Psoas muscle (tissue), 8 donors: ENCODE measurements around the gene CDK5. TPM values are rescaled to one million over a fixed set of nuclear protein-coding genes. Genes with fewer than 3 reads are reported as not detected.

Experiments
- ATAC-seq, 4 donors: fragments of 200-7000 bp; cut with Tn5 transposase; one replicate each; pipeline ENCODE4 v1.9.1; 2020; ENCODE audit warnings: moderate library complexity in 3 of 4, mild to moderate bottlenecking in 2 of 4
- DNase-seq, 2 donors: peaks; one replicate each; pipeline ENCODE4 v3.0.0-alpha.2; 2020
- H3K27ac ChIP-seq: fragments of 200-600 bp; one replicate; pipeline ENCODE4 v1.8.0; 2022
- H3K27me3 ChIP-seq, 3 donors: fragments of 200-600 bp in 1 of 3; one replicate each; pipeline versions ENCODE4 v1.6.1 to v1.8.0; 2013 to 2022; ENCODE audit warnings: low read length in 2 of 3, mild to moderate bottlenecking in 2 of 3, moderate library complexity in 1 of 3; ENCODE audit not compliant: insufficient read depth in 3 of 3
- H3K36me3 ChIP-seq, 2 donors: fragments of 200-600 bp in 1 of 2; one replicate each; pipeline versions ENCODE4 v1.6.1 to v1.8.0; 2013 to 2022; ENCODE audit warnings: low read depth in 1 of 2, mild to moderate bottlenecking in 1 of 2, moderate library complexity in 1 of 2; ENCODE audit not compliant: insufficient read depth in 1 of 2
- H3K4me1 ChIP-seq: fragments of 200-600 bp; one replicate; pipeline ENCODE4 v1.8.0; 2022
- H3K4me3 ChIP-seq: fragments of 200-600 bp; one replicate; pipeline ENCODE4 v1.8.0; 2022; ENCODE audit warnings: mild to moderate bottlenecking
- H3K9me3 ChIP-seq: fragments of 200-600 bp; one replicate; pipeline ENCODE4 v1.8.0; 2022
- WGBS, 3 donors: extraction: QIAGEN DNeasy Blood & Tissue Kit; methylation state at CpG; one replicate each; pipeline versions ENCODE4 v1.1.6 to v1.1.7; 2013; 5-methylcytosine and 5-hydroxymethylcytosine counted together
- intact Hi-C, 2 donors: fragments of 100-400 bp; cut with DNase I; formaldehyde crosslinking; loops; one replicate each; pipeline versions ENCODE4 v1.11.0 to v1.14.2; 2022
- polyA plus RNA-seq, 3 donors: library from polyadenylated mRNA; stranded (reverse); fragments of 200-250 nt; gene quantifications; one replicate each; pipeline ENCODE4 v1.2.3, GENCODE V29; 2013
- total RNA-seq, 4 donors: library from RNA; stranded (reverse); fragmentation: NEBNext Ultra II Directional in 2 of 4; extraction: Animal tissue kit (Norgen Biotek cat#: 25700) in 2 of 4; gene quantifications; one replicate each; pipeline versions ENCODE4 v1.2.1 to v1.2.4, GENCODE V29; 2021 to 2023
- TF ChIP-seq, protein P1 (sequence below): fragments of 200-600 bp; IDR thresholded peaks from one replicate; pipeline ENCODE4 v1.8.0; 2022; ENCODE audit warnings: antibody characterized with exemption
- donor health status: healthy with polysubstance abuse.
- donor health status: DM: no; HTN: no; CAD: no; lungs with moderate emphysema.
- donor health status: Bipolar disorder and iron deficiency.
- donor health status: healthy.
- donor health status: DM: yes; HTN: yes; CAD: no.
- donor health status: DM: no; HTN: no; CAD: no.
- donor health status: DM: no; HTN: no; CAD: no.
- donor health status: DM: yes; HTN: yes; CAD: no.

The CDK5 gene
- total and polyA plus RNA-seq, 7 donors, result 3.8 to 15.2 (median 5.8) TPM

DNA sequence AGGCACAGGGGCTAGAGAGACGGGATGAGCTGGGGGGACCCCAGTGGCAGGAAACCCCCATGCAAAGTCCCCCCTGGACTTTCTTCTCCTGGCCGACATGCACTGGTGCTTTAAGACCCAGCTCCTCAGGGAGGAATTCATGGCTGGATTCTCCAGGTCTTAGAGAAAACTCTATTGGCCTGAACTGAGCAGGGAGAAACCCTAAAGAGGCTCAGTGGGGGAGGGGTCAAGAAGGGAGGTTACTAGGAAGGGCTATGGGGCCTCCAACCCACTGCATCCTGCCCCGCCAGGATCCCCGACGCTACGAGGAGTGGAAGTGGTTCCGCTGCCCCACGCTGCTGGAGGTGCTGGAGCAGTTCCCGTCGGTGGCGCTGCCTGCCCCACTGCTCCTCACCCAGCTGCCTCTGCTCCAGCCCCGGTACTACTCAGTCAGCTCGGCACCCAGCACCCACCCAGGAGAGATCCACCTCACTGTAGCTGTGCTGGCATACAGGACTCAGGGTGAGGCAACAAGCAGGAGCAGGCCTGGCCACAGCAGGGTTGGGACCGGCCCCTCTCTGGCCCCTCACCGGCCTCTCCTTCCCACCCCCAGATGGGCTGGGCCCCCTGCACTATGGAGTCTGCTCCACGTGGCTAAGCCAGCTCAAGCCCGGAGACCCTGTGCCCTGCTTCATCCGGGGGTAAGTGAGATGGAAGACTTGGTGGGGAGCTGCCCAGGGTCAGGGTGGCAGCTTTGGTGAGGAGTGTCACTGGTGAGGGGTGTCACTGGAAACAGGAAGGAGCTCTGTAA is 47.2 kb downstream of the CDK5 start:
- DNase-seq (no peak), ATAC-seq (no peak)
- Histone ChIP-seq H3K4me3 (no peak overlapping the region), H3K27ac (no peak overlapping the region), H3K27me3 (peaks cover 0 to 62% (median 21%) of the 10 kb centered on the region in 3 donors), H3K4me1 (no peaks in the 10 kb centered on the region), H3K9me3 (no peaks in the 10 kb centered on the region), H3K36me3 (no peaks in the 10 kb centered on the region)
- 38 to 49% (median 43%) methylated on average over 14 to 18 of the region's 18 CpGs for WGBS, 3 donors
- intact Hi-C loops, result loop anchor here in 1 of 2 donors (5.0 kb wide), 1 partner anchor 102 kb away; no protein-coding TSS in a partner anchor
- TF ChIP-seq, protein P1, sequence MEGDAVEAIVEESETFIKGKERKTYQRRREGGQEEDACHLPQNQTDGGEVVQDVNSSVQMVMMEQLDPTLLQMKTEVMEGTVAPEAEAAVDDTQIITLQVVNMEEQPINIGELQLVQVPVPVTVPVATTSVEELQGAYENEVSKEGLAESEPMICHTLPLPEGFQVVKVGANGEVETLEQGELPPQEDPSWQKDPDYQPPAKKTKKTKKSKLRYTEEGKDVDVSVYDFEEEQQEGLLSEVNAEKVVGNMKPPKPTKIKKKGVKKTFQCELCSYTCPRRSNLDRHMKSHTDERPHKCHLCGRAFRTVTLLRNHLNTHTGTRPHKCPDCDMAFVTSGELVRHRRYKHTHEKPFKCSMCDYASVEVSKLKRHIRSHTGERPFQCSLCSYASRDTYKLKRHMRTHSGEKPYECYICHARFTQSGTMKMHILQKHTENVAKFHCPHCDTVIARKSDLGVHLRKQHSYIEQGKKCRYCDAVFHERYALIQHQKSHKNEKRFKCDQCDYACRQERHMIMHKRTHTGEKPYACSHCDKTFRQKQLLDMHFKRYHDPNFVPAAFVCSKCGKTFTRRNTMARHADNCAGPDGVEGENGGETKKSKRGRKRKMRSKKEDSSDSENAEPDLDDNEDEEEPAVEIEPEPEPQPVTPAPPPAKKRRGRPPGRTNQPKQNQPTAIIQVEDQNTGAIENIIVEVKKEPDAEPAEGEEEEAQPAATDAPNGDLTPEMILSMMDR, result no peak

- Histone ChIP-seq H3K27ac (no peak overlapping the region), H3K4me3 (no peak overlapping the region), H3K9me3 (no peaks in the 10 kb centered on the region), H3K4me1 (no peaks in the 10 kb centered on the region), H3K27me3 (peaks cover 0 to 57% (median 21%) of the 10 kb centered on the region in 3 donors), H3K36me3 (no peaks in the 10 kb centered on the region)
- ATAC-seq (no peak), DNase-seq (no peak)
- TF ChIP-seq, protein P1, result no peak
- intact Hi-C loops, result loop anchor here in 1 of 2 donors (5.0 kb wide), 1 partner anchor 102 kb away; no protein-coding TSS in a partner anchor
- WGBS, 3 donors, result 46 to 47% (median 47%) methylated on average over 7 of the region's 7 CpGs
These were observed 47.7 kb downstream of the CDK5 start for GRCh38 chr7:151010037-151010306.

DNA sequence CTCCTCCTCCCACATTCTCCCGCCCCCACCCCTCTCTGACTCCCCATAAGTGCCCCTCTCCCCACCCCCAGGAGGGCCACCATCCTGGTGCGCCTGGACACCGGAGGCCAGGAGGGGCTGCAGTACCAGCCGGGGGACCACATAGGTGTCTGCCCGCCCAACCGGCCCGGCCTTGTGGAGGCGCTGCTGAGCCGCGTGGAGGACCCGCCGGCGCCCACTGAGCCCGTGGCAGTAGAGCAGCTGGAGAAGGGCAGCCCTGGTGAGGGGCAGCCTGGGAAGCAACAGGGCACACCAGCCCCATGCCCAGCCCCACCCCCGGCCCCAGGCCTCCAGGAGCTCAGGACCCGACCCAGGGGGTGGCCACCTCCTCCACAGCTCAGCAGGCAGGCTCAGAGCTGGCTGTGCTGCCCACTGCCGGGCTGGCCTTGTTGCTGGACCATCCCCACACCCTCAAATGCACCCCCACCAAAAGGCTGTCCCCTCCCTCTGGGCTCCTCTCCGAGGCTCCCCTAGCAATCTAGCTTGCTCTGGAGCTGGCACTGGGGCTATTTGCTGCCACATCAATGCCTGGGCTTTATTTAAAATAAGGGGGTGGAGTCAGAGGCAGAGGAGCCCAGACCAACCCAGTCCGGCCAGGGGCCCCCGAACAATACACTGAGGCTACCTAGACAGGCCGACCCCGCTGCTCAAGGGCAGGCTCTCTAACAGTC is 48.2 kb downstream of the CDK5 start:
- Histone ChIP-seq H3K4me3 (no peak overlapping the region), H3K9me3 (no peaks in the 10 kb centered on the region), H3K27ac (no peak overlapping the region), H3K27me3 (peaks cover 0 to 53% (median 21%) of the 10 kb centered on the region in 3 donors), H3K36me3 (no peaks in the 10 kb centered on the region), H3K4me1 (no peaks in the 10 kb centered on the region)
- DNase-seq (no peak), ATAC-seq (no peak)
- intact Hi-C loops, result loop anchor here in 1 of 2 donors (5.0 kb wide), 1 partner anchor 103 kb away; no protein-coding TSS in a partner anchor
- TF ChIP-seq, protein P1, result no peak
- 60 to 70% (median 63%) methylated on average over 17 to 22 of the region's 22 CpGs for WGBS, 3 donors

DNA sequence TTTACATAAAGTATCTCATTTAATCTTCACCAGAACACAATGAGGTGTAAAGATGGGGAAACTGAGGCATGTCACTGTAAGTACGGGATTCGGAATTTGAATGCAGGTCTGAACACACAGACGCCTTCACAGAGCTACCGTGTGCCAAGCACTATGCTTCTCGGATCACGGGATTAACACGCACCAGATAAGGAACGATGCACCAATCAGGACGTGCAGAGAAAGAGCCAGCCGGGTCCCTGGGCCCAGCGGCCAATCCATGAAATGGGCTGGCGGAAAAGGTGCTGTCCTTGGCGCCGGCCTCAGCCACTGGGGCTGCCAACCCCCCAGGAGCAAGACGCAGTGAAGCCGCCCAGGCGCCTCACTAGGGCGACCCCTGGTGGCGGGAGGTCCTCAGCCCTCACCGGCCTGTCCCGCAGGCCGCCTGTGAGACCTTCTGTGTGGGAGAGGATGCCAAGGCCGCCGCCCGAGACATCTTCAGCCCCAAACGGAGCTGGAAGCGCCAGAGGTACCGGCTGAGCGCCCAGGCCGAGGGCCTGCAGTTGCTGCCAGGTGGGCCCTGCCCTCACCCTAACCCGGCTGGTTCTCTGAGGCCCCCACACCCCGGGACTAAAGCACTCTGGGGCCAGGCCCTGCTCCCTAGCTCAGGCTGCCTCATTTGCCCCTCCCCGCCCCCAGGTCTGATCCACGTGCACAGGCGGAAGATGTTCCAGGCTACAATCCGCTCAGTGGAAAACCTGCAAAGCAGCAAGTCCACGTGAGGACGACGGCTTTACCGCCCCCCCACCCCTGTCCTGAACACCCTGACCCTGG is 49.0 kb downstream of the CDK5 start:
- Histone ChIP-seq H3K4me3 (no peak overlapping the region), H3K27ac (no peak overlapping the region), H3K4me1 (no peaks in the 10 kb centered on the region), H3K27me3 (peaks cover 0 to 49% (median 18%) of the 10 kb centered on the region in 3 donors), H3K9me3 (no peaks in the 10 kb centered on the region), H3K36me3 (no peaks in the 10 kb centered on the region)
- TF ChIP-seq, protein P1, result peak; percentile 48
- DNase-seq (peak; percentile 71 to 85), ATAC-seq (peak; percentile 33 to 63 (median 62))
- WGBS, 3 donors, result 38 to 45% (median 42%) methylated on average over 31 to 40 of the region's 40 CpGs
- intact Hi-C loops, result no loop called here
